IMR-90 (cell line): ENCODE measurements around the gene NKAIN2. TPM values are rescaled to one million over a fixed set of nuclear protein-coding genes. Genes with fewer than 3 reads are reported as not detected.

Experiments used
- ATAC-seq: fragments of 200-7000 bp; cut with Tn5 transposase; 2 replicates; pipeline ENCODE4 v1.9.1; 2020; ENCODE audit warnings: low read depth, mild to moderate bottlenecking, moderate library complexity
- BruUV-seq: library from RNA; stranded (reverse); fragments of 400-500 nt; replicated peaks from 2 replicates; lab custom pipeline; 2021; lab: Mats Ljungman, UMichigan
- CTCF ChIA-PET: fragments of 300-600 bp; formaldehyde crosslinking; extraction: SDS; loops from one replicate; lab custom pipeline; 2021; ENCODE audit warnings: antibody characterized with exemption; lab: Yijun Ruan, JAX
- POLR2A ChIA-PET: fragments of 300-600 bp; sonication (Branson Sonifier 250); formaldehyde crosslinking; loops from one replicate; lab custom pipeline; 2022; ENCODE audit warnings: antibody characterized with exemption; ENCODE audit not compliant: unreplicated experiment; lab: Charles Lee
- DNase-seq: peaks from one replicate; pipeline ENCODE4 v3.0.0; 2013
- H2AFZ ChIP-seq: replicated peaks from 2 replicates; pipeline ENCODE3; 2013; ENCODE audit warnings: low read length, mild to moderate bottlenecking; ENCODE audit not compliant: poor library complexity
- H2AK5ac ChIP-seq: 2 replicates; pipeline ENCODE4 v1.6.1; 2013; ENCODE audit warnings: low read depth, low read length, inconsistent platforms
- H2AK9ac ChIP-seq: replicated peaks from 2 replicates; pipeline ENCODE3; 2013; ENCODE audit warnings: mild to moderate bottlenecking, low read depth, low read length, moderate library complexity; ENCODE audit not compliant: poor library complexity
- H2BK120ac ChIP-seq: 2 replicates; pipeline ENCODE4 v1.6.1; 2013; ENCODE audit warnings: low read depth, low read length, inconsistent platforms
- H2BK15ac ChIP-seq: 3 replicates; pipeline ENCODE4 v1.6.1; 2013; ENCODE audit warnings: low read depth, low read length, inconsistent platforms
- H2BK20ac ChIP-seq: 2 replicates; pipeline ENCODE4 v1.6.1; 2013; ENCODE audit warnings: low read depth, mild to moderate bottlenecking, inconsistent platforms, low read length, moderate library complexity
- H2BK5ac ChIP-seq: 2 replicates; pipeline ENCODE4 v1.6.1; 2013; ENCODE audit warnings: mild to moderate bottlenecking, low read depth, low read length, inconsistent platforms; ENCODE audit not compliant: poor library complexity, severe bottlenecking
- H3K14ac ChIP-seq: replicated peaks from 2 replicates; pipeline ENCODE4 v1.6.1; 2013; ENCODE audit warnings: low read depth, low read length, inconsistent platforms
- H3K18ac ChIP-seq: 2 replicates; pipeline ENCODE4 v1.6.1; 2013; ENCODE audit warnings: low read depth, low read length, control low read depth
- H3K23ac ChIP-seq: 2 replicates; pipeline ENCODE4 v1.6.1; 2013; ENCODE audit warnings: low read depth, low read length, inconsistent platforms
- H3K27ac ChIP-seq: 2 replicates; pipeline ENCODE4 v1.5.1; 2013; ENCODE audit warnings: mild to moderate bottlenecking, control low read depth, low read length; ENCODE audit not compliant: insufficient read depth
- H3K27me3 ChIP-seq: 2 replicates; pipeline ENCODE4 v1.6.1; 2013; ENCODE audit warnings: low read length; ENCODE audit not compliant: control insufficient read depth, insufficient read depth
- H3K36me3 ChIP-seq: 2 replicates; pipeline ENCODE4 v1.6.1; 2013; ENCODE audit warnings: low read length, mixed read lengths; ENCODE audit not compliant: control insufficient read depth, insufficient read depth
- H3K4ac ChIP-seq: 2 replicates; pipeline ENCODE4 v1.6.1; 2013; ENCODE audit warnings: low read depth, low read length, inconsistent platforms
- H3K4me1 ChIP-seq: 2 replicates; pipeline ENCODE4 v1.6.1; 2013; ENCODE audit warnings: low read length, mixed read lengths; ENCODE audit not compliant: control insufficient read depth, insufficient read depth
- H3K4me2 ChIP-seq: 2 replicates; pipeline ENCODE4 v1.6.1; 2013; ENCODE audit warnings: low read depth, mild to moderate bottlenecking, control low read depth, low read length, moderate library complexity
- H3K4me3 ChIP-seq: 2 replicates; pipeline ENCODE4 v1.5.1; 2013; ENCODE audit warnings: low read depth, mild to moderate bottlenecking, control low read depth, low read length, moderate library complexity; ENCODE audit not compliant: insufficient read depth
- H3K56ac ChIP-seq: 2 replicates; pipeline ENCODE4 v1.6.1; 2013; ENCODE audit warnings: low read length, inconsistent platforms; ENCODE audit not compliant: insufficient read depth; ENCODE audit errors: extremely low read depth
- H3K79me1 ChIP-seq, 2 experiments: 2 replicates each; pipeline ENCODE4 v1.6.1; 2013; ENCODE audit warnings: low read length in 2 of 2, inconsistent platforms in 1 of 2, low read depth in 1 of 2
- H3K9ac ChIP-seq: 2 replicates; pipeline ENCODE4 v1.6.1; 2013; ENCODE audit warnings: low read depth, low read length, control low read depth
- H3K9me1 ChIP-seq: 2 replicates; pipeline ENCODE4 v1.6.1; 2013; ENCODE audit warnings: low read length, inconsistent platforms; ENCODE audit not compliant: insufficient read depth
- H3K9me3 ChIP-seq: 2 replicates; pipeline ENCODE4 v1.6.1; 2013; ENCODE audit warnings: low read length; ENCODE audit not compliant: control insufficient read depth, insufficient read depth
- H4K20me1 ChIP-seq: 2 replicates; pipeline ENCODE4 v1.6.1; 2013; ENCODE audit warnings: low read length, inconsistent platforms; ENCODE audit not compliant: insufficient read depth
- H4K5ac ChIP-seq: 2 replicates; pipeline ENCODE4 v1.6.1; 2013; ENCODE audit warnings: mild to moderate bottlenecking, low read depth, low read length, control low read depth
- H4K8ac ChIP-seq, 2 experiments: 2 replicates each; pipeline ENCODE4 v1.6.1; 2013; ENCODE audit warnings: low read depth in 2 of 2, low read length in 2 of 2, control low read depth in 1 of 2, inconsistent platforms in 1 of 2
- H4K91ac ChIP-seq: 2 replicates; pipeline ENCODE4 v1.6.1; 2013; ENCODE audit warnings: low read depth, low read length, inconsistent platforms; ENCODE audit not compliant: insufficient read depth
- RAD21 ChIP-seq: IDR thresholded peaks from 2 replicates; pipeline ENCODE4 v1.6.1; 2012; ENCODE audit warnings: low read length, improper control_type of control experiment
- WGBS, 2 experiments: methylation state at CpG; one replicate each; pipeline versions ENCODE4 v1.1.5 to v1.1.7; 2013; ENCODE audit warnings: missing lambda C conversion rate in 2 of 2; ENCODE audit not compliant: insufficient read length in 1 of 2; ENCODE audit errors: extremely low coverage in 2 of 2; 5-methylcytosine and 5-hydroxymethylcytosine counted together
- dilution Hi-C: fragments of 300-500 bp; cut with HindIII; formaldehyde crosslinking; loops from one replicate; pipeline ENCODE4 v1.14.3; 2018; ENCODE audit warnings: low sequenced_read_pairs; ENCODE audit not compliant: unreplicated experiment
- in situ Hi-C: fragments of 300-500 bp; cut with MboI; formaldehyde crosslinking; loops from 3 replicates; pipeline ENCODE4 v1.14.3; 2019; ENCODE audit warnings: low sequenced_read_pairs, inconsistent platforms, mixed read lengths
- intact Hi-C: fragments of 100-400 bp; cut with micrococcal nuclease; formaldehyde crosslinking; loops from 2 replicates; pipeline ENCODE4 v1.10.0; 2022
- polyA plus RNA-seq, 3 experiments: library from polyadenylated mRNA; depleted of rRNA; stranded (reverse); fragments of >200 nt; gene quantifications; 2 replicates each; pipeline ENCODE4 v1.2.3, GENCODE V29; 2012; ENCODE audit warnings: low replicate concordance in 1 of 3
- total RNA-seq: library from RNA; depleted of rRNA; stranded (reverse); fragments of >200 nt; gene quantifications from 2 replicates; pipeline ENCODE4 v1.2.3, GENCODE V29; 2012

The NKAIN2 gene
- total and polyA plus RNA-seq, 2 of the 4 experiments (the other 2 are of a cell fraction), result not detected

- H4K8ac ChIP-seq, result no peak overlapping the region
- no peaks in the 10 kb centered on the region for H3K27me3 ChIP-seq
- BruUV-seq, result no TSS peak
- no peak overlapping the region for H3K9ac ChIP-seq
- WGBS, 2 experiments, result no CpG with 5 or more reads among the region's 3 CpGs
- H2AFZ ChIP-seq, result no peak overlapping the region
- H2BK120ac ChIP-seq, result no peak overlapping the region
- H3K27ac ChIP-seq, result no peak overlapping the region
- in situ Hi-C loops (no loop called here), dilution Hi-C loops (no loop called here), intact Hi-C loops (no loop called here)
- no peaks in the 10 kb centered on the region for H3K79me1 ChIP-seq
- no peak overlapping the region for H4K91ac ChIP-seq
- H2BK20ac ChIP-seq, result no peak overlapping the region
- H3K56ac ChIP-seq, result no peak overlapping the region
- peaks cover 4% of the 10 kb centered on the region; the same call in 1 of the 2 replicates for H3K9me3 ChIP-seq
- ChIA-PET POLR2A (no interaction called here), CTCF (no interaction called here)
- H2BK5ac ChIP-seq, result no peak overlapping the region
- H3K4me2 ChIP-seq, result no peak overlapping the region
- TF ChIP-seq RAD21, result no peak
- ATAC-seq (no peak), DNase-seq (no peak)
- H3K36me3 ChIP-seq, result no peaks in the 10 kb centered on the region
- no peaks in the 10 kb centered on the region for H3K4me1 ChIP-seq
- no peaks in the 10 kb centered on the region for H4K20me1 ChIP-seq
- H3K23ac ChIP-seq, result no peak overlapping the region
- no peak overlapping the region for H3K4ac ChIP-seq
- no peak overlapping the region for H2AK9ac ChIP-seq
- no peak overlapping the region for H2BK15ac ChIP-seq
- no peaks in the 10 kb centered on the region for H3K9me1 ChIP-seq
- H3K4me3 ChIP-seq, result no peak overlapping the region
- H2AK5ac ChIP-seq, result no peak overlapping the region
- H3K14ac ChIP-seq, result no peak overlapping the region
- no peak overlapping the region for H3K18ac ChIP-seq
- no peak overlapping the region for H4K5ac ChIP-seq
These were observed 33.3 kb upstream of the NKAIN2 start for GRCh38 chr6:123770247-123770949.
